Endothelial cell of umbilical vein (primary cell): ENCODE measurements around the gene PLEKHG7. TPM values are rescaled to one million over a fixed set of nuclear protein-coding genes. Genes with fewer than 3 reads are reported as not detected.

Experiments used
- BruUV-seq: library from RNA; stranded (reverse); fragments of 400-500 nt; replicated peaks from 2 replicates; lab custom pipeline; 2021; lab: Mats Ljungman, UMichigan
- CTCF ChIA-PET: fragments of 300-600, 350-600 bp; sonication (Branson Sonifier 250); formaldehyde crosslinking; loops from one replicate; lab custom pipeline; 2021; ENCODE audit warnings: antibody characterized with exemption, inconsistent platforms; lab: Charles Lee
- POLR2A ChIA-PET: fragments of 300-600, 350-600 bp; sonication (Branson Sonifier 250); formaldehyde crosslinking; loops from one replicate; lab custom pipeline; 2021; ENCODE audit warnings: antibody characterized with exemption, inconsistent platforms; lab: Charles Lee
- DNase-seq: peaks from one replicate; pipeline ENCODE4 v3.0.0-alpha.2; 2011; ENCODE audit warnings: low read depth, low spot score
- FAIRE-seq: peaks from 2 replicates; lab custom pipeline; 2011; peaks lifted over from hg19 to GRCh38; lab: Jason Lieb, UNC
- H2AFZ ChIP-seq: 2 replicates; pipeline ENCODE4 v1.6.0; 2012; ENCODE audit warnings: low read depth, low read length, control low read depth, inconsistent platforms
- H3K27ac ChIP-seq: 2 replicates; pipeline ENCODE4 v1.5.1; 2011; ENCODE audit warnings: low read depth, mild to moderate bottlenecking, control low read depth, low read length, moderate library complexity; ENCODE audit not compliant: insufficient read depth
- H3K27me3 ChIP-seq, 2 experiments: 2 replicates each; pipeline versions ENCODE4 v1.6.0 to v1.6.1; 2011; ENCODE audit warnings: low read length in 2 of 2, mixed read lengths in 1 of 2; ENCODE audit not compliant: control insufficient read depth in 2 of 2, insufficient read depth in 2 of 2
- H3K36me3 ChIP-seq, 2 experiments: 2 replicates in 1 of 2; 3 replicates in 1 of 2; pipeline ENCODE4 v1.5.1; 2011; ENCODE audit warnings: low read length in 2 of 2, mild to moderate bottlenecking in 1 of 2, moderate library complexity in 1 of 2; ENCODE audit not compliant: control insufficient read depth in 2 of 2, insufficient read depth in 2 of 2; ENCODE audit errors: extremely low read depth in 1 of 2
- H3K4me1 ChIP-seq: 3 replicates; pipeline ENCODE4 v1.5.1; 2011; ENCODE audit warnings: mild to moderate bottlenecking, low read length; ENCODE audit not compliant: control insufficient read depth, insufficient read depth; ENCODE audit errors: extremely low read depth
- H3K4me2 ChIP-seq: 2 replicates; pipeline ENCODE4 v1.6.1; 2011; ENCODE audit warnings: low read length, control low read depth, mixed read lengths; ENCODE audit not compliant: insufficient read depth
- H3K4me3 ChIP-seq, 3 experiments: fragments of 200-600 bp in 1 of 3; sonication (generic), shearing (Covaris generic) in 1 of 3; replicated peaks in 1 of 3; 2 replicates each; pipeline ENCODE4 v1.5.1; 2011 to 2016; ENCODE audit warnings: control low read depth in 3 of 3, low read length in 3 of 3, mild to moderate bottlenecking in 2 of 3, inconsistent platforms in 1 of 3, low read depth in 1 of 3, moderate library complexity in 1 of 3; ENCODE audit not compliant: insufficient read depth in 1 of 3
- H3K79me2 ChIP-seq: 2 replicates; pipeline ENCODE4 v1.6.0; 2012; ENCODE audit warnings: low read length, inconsistent platforms; ENCODE audit not compliant: control insufficient read depth, insufficient read depth
- H3K9ac ChIP-seq: replicated peaks from 2 replicates; pipeline ENCODE3; 2011; ENCODE audit warnings: low read length, control low read depth; ENCODE audit not compliant: insufficient read depth; ENCODE audit errors: extremely low read depth
- H3K9me1 ChIP-seq: replicated peaks from 3 replicates; pipeline ENCODE4 v1.6.0; 2011; ENCODE audit warnings: mild to moderate bottlenecking, low read length; ENCODE audit not compliant: control insufficient read depth, insufficient read depth; ENCODE audit errors: extremely low read depth
- H3K9me3 ChIP-seq: replicated peaks from 2 replicates; pipeline ENCODE4 v1.5.1; 2012; ENCODE audit warnings: low read length, inconsistent platforms; ENCODE audit not compliant: control insufficient read depth, insufficient read depth
- H4K20me1 ChIP-seq: replicated peaks from 2 replicates; pipeline ENCODE3; 2011; ENCODE audit warnings: mild to moderate bottlenecking, low read length; ENCODE audit not compliant: control insufficient read depth, insufficient read depth; ENCODE audit errors: extremely low read depth
- CTCF ChIP-seq, 2 donors: IDR thresholded peaks; 1 replicate in 1 of 2; 2 replicates in 1 of 2; pipeline ENCODE4 v1.5.1; 2011; ENCODE audit warnings: low read length in 2 of 2, mild to moderate bottlenecking in 2 of 2, moderate library complexity in 2 of 2, control low read depth in 1 of 2, inconsistent platforms in 1 of 2, low read depth in 1 of 2; ENCODE audit not compliant: insufficient read depth in 1 of 2; ENCODE audit errors: extremely low read depth in 1 of 2
- EZH2 ChIP-seq: IDR thresholded peaks from 2 replicates; pipeline ENCODE4 v1.6.1; 2012; ENCODE audit warnings: borderline replicate concordance, low read depth, mild to moderate bottlenecking, moderate library complexity, low read length, inconsistent platforms; ENCODE audit not compliant: severe bottlenecking
- FOS ChIP-seq: IDR thresholded peaks from 2 replicates; pipeline ENCODE4 v1.6.1; 2011; ENCODE audit warnings: mild to moderate bottlenecking, low read length, moderate library complexity, borderline replicate concordance; ENCODE audit not compliant: insufficient read depth
- GATA2 ChIP-seq: IDR thresholded peaks from 2 replicates; pipeline ENCODE4 v1.7.0; 2011; ENCODE audit warnings: low read depth, mild to moderate bottlenecking, moderate library complexity, mixed read lengths, low read length; ENCODE audit not compliant: insufficient read length, insufficient read depth
- JUN ChIP-seq: IDR thresholded peaks from 2 replicates; pipeline ENCODE4 v1.6.1; 2011; ENCODE audit warnings: borderline replicate concordance, low read depth; ENCODE audit not compliant: insufficient read length, insufficient read depth
- MAX ChIP-seq: IDR thresholded peaks from 2 replicates; pipeline ENCODE4 v1.6.1; 2011; ENCODE audit not compliant: insufficient read depth, insufficient read length
- MYC ChIP-seq: IDR thresholded peaks from one replicate; pipeline ENCODE4 v1.6.1; 2011; ENCODE audit warnings: mild to moderate bottlenecking, low read depth, low read length
- POLR2A ChIP-seq: IDR thresholded peaks from 2 replicates; pipeline ENCODE4 v1.6.1; 2012; ENCODE audit warnings: low read depth, mild to moderate bottlenecking, control low read depth, low read length
- dilution Hi-C: fragments of 300-500 bp; cut with MboI; formaldehyde crosslinking; loops from one replicate; pipeline ENCODE4 v1.15.0; 2019; ENCODE audit warnings: low sequenced_read_pairs; ENCODE audit not compliant: extremely low pct_ligation_motif_present
- intact Hi-C: fragments of 100-400 bp; cut with micrococcal nuclease; formaldehyde crosslinking; loops from one replicate; pipeline ENCODE4 v1.10.0; 2022
- polyA plus RNA-seq, 4 experiments: library from polyadenylated mRNA; depleted of rRNA in 3 of 4; stranded (reverse) in 3 of 4; unstranded in 1 of 4; fragments of >200 nt; gene quantifications; 2 replicates each; pipeline versions ENCODE4 v1.2.1 to v1.2.3, GENCODE V29; 2011 to 2012; ENCODE audit warnings: missing spikeins in 1 of 4
- total RNA-seq: library from RNA; stranded (reverse); gene quantifications from 2 replicates; pipeline ENCODE4 v1.2.3, GENCODE V29; 2021

Gene PLEKHG7
- total and polyA plus RNA-seq, 2 donors (not counting 3 experiments of a cell fraction or from before 2014, with no cell fraction given) = not detected

- H3K4me1 ChIP-seq = peaks cover 25% of the 10 kb centered on the region
- dilution Hi-C loops (no loop called here), intact Hi-C loops (loop anchor here (2.0 to 10.0 kb wide), 2 partner anchors 14 to 182 kb away; partner anchors contain the start of gene EEA1)
- no peaks in the 10 kb centered on the region for H3K9me3 ChIP-seq
- no peak overlapping the region for H3K4me2 ChIP-seq
- H3K9ac ChIP-seq = no peak overlapping the region
- no peaks in the 10 kb centered on the region for H3K36me3 ChIP-seq
- FAIRE-seq (no peak), DNase-seq (no peak)
- POLR2A ChIA-PET = no interaction called here
- H4K20me1 ChIP-seq = no peaks in the 10 kb centered on the region
- BruUV-seq = no TSS peak
- H3K4me3 ChIP-seq = no peak overlapping the region
- H3K9me1 ChIP-seq = no peaks in the 10 kb centered on the region
- no peak for TF ChIP-seq JUN
- TF ChIP-seq FOS = no peak
- no peak for TF ChIP-seq MAX
- TF ChIP-seq POLR2A = no peak
- no peak for TF ChIP-seq MYC
- TF ChIP-seq EZH2 = no peak
- TF ChIP-seq GATA2 = no peak
- TF ChIP-seq CTCF (IDR thresholded peaks at IDR 0.05; ENCODE audit: extremely low read depth in 1 of 2, insufficient read depth in 1 of 2, low read depth in 1 of 2, low read length in 2 of 2) = no peak
- CTCF ChIA-PET = interaction anchor here (0.6 to 1.0 kb wide), 2 partner anchors 24 to 25 kb away, joined by 3 to 5 read pairs; no protein-coding TSS in a partner anchor
- no peak overlapping the region for H2AFZ ChIP-seq
- no peak overlapping the region for H3K27ac ChIP-seq
- H3K79me2 ChIP-seq = no peaks in the 10 kb centered on the region
- H3K27me3 ChIP-seq = no peaks in the 10 kb centered on the region
Measured at GRCh38 chr12:92743026-92743425, 40.2 kb downstream of the PLEKHG7 start.
